HL-60 (cell line): ENCODE measurements around the gene CASP1.
"Not testable (repeated sequence)": the region's sequence is repeated elsewhere in the genome, so short reads cannot be mapped to it uniquely, and the experiment has no call there.

ENCODE experiments used
- DNase-seq, 2 experiments: peaks; one replicate each; pipeline ENCODE4 v3.0.0-alpha.2; 2010 to 2020; ENCODE audit warnings: low read depth in 1 of 2, low spot score in 1 of 2
- H3K27ac ChIP-seq: fragments of 250-450 bp; sonication (Bioruptor Pico); replicated peaks from 2 replicates; pipeline ENCODE4 v1.5.1; 2020; ENCODE audit warnings: mild to moderate bottlenecking, moderate library complexity
- H3K27me3 ChIP-seq: fragments of 250-450 bp; sonication (Bioruptor Pico); 2 replicates; pipeline ENCODE4 v1.5.1; 2021; ENCODE audit warnings: mild to moderate bottlenecking, moderate library complexity; ENCODE audit not compliant: insufficient read depth, poor library complexity, severe bottlenecking
- H3K4me3 ChIP-seq: replicated peaks from 2 replicates; pipeline ENCODE4 v1.5.1; 2011; ENCODE audit warnings: mild to moderate bottlenecking, control low read depth, low read length; ENCODE audit not compliant: insufficient read depth
- GABPA ChIP-seq: IDR thresholded peaks from 2 replicates; pipeline ENCODE4 v1.6.1; 2012; ENCODE audit warnings: low read depth
- POLR2AphosphoS5 ChIP-seq: IDR thresholded peaks from 2 replicates; pipeline ENCODE4 v1.6.1; 2012; ENCODE audit warnings: low read depth
- SPI1 ChIP-seq: IDR thresholded peaks from 2 replicates; pipeline ENCODE4 v1.6.1; 2012; ENCODE audit warnings: low read depth, mild to moderate bottlenecking, borderline replicate concordance
- TF ChIP-seq, protein P1 (sequence below): IDR thresholded peaks from one replicate; pipeline ENCODE4 v1.5.1; 2011; ENCODE audit warnings: low read length, control low read depth, inconsistent platforms; ENCODE audit not compliant: insufficient read depth
- TF ChIP-seq, protein P2 (sequence below): IDR thresholded peaks from 2 replicates; pipeline ENCODE4 v1.6.1; 2012; ENCODE audit warnings: low read depth; ENCODE audit not compliant: insufficient replicate concordance

CASP1 gene

DNA sequence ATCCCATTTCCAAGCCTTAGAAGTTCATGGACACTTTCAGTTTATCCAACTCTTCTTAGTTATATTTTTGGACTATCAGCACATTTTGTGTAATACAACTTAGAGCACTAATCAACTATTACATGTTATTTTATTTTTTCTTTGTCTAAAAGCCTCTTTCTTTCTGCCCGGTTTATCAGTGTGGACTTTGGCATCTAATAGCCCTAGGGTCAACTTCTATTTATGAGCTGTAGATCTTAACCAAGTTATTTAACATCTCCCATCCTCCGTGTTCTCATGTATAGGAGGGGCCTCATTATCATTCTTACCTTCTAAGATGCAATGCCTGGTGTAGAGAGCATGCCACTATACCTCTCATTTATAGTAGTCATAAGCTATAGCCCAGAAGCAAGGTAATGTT lies 5.8 kb upstream of the CASP1 start:
- Histone ChIP-seq H3K27ac (no peak overlapping the region), H3K4me3 (no peak overlapping the region), H3K27me3 (no peaks in the 10 kb centered on the region)
- TF ChIP-seq POLR2AphosphoS5 (no peak), SPI1 (no peak), GABPA (no peak)
- TF ChIP-seq, protein P1, sequence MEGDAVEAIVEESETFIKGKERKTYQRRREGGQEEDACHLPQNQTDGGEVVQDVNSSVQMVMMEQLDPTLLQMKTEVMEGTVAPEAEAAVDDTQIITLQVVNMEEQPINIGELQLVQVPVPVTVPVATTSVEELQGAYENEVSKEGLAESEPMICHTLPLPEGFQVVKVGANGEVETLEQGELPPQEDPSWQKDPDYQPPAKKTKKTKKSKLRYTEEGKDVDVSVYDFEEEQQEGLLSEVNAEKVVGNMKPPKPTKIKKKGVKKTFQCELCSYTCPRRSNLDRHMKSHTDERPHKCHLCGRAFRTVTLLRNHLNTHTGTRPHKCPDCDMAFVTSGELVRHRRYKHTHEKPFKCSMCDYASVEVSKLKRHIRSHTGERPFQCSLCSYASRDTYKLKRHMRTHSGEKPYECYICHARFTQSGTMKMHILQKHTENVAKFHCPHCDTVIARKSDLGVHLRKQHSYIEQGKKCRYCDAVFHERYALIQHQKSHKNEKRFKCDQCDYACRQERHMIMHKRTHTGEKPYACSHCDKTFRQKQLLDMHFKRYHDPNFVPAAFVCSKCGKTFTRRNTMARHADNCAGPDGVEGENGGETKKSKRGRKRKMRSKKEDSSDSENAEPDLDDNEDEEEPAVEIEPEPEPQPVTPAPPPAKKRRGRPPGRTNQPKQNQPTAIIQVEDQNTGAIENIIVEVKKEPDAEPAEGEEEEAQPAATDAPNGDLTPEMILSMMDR = no peak
- TF ChIP-seq, protein P2, sequence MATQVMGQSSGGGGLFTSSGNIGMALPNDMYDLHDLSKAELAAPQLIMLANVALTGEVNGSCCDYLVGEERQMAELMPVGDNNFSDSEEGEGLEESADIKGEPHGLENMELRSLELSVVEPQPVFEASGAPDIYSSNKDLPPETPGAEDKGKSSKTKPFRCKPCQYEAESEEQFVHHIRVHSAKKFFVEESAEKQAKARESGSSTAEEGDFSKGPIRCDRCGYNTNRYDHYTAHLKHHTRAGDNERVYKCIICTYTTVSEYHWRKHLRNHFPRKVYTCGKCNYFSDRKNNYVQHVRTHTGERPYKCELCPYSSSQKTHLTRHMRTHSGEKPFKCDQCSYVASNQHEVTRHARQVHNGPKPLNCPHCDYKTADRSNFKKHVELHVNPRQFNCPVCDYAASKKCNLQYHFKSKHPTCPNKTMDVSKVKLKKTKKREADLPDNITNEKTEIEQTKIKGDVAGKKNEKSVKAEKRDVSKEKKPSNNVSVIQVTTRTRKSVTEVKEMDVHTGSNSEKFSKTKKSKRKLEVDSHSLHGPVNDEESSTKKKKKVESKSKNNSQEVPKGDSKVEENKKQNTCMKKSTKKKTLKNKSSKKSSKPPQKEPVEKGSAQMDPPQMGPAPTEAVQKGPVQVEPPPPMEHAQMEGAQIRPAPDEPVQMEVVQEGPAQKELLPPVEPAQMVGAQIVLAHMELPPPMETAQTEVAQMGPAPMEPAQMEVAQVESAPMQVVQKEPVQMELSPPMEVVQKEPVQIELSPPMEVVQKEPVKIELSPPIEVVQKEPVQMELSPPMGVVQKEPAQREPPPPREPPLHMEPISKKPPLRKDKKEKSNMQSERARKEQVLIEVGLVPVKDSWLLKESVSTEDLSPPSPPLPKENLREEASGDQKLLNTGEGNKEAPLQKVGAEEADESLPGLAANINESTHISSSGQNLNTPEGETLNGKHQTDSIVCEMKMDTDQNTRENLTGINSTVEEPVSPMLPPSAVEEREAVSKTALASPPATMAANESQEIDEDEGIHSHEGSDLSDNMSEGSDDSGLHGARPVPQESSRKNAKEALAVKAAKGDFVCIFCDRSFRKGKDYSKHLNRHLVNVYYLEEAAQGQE = no peak
- DNase-seq = no peak

DNA sequence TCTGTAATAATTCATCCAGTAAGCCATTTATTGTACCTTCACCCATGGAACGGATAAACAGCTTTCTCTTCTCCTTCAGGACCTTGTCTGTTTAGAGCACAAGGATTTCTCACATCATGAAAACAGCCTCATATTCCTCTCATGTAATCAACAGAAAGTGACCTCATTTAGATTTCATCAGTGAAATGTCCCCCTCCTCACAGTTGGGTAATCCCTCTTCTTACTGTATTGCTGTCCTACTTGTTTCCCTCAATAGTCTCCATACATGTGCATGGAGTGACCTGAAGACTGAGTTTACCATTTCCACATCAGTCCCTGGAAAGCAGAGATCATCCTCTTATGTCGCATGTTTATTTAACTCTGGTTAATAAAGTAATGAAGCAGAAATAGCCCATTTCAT lies 556 bp downstream of the CASP1 start:
- H3K27ac ChIP-seq = peak overlapping the region; percentile 85
- H3K4me3 ChIP-seq = peak overlapping the region; percentile 44
- not testable (repeated sequence) for DNase-seq, H3K27me3 ChIP-seq

DNA sequence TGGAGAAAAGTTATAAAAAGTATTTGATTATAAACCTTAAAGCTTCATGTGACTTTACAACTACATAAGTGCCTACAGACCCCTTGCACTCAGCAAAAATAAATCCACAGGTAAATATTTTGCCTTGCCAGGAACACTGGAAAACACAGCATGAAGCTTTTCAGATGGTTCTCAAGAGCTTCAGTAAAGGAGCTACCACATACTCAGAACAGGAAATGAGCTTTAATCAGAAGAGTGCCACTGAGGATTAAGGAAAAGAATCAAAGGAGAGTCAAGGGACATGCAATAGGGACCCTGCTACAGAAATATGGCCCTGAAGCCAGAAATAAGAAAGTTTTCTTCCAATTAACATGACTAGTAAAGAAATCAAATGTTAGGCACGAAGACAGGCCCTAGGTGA lies 1.2 kb downstream of the CASP1 start:
- Histone ChIP-seq H3K27ac (no peak overlapping the region; the same call in 1 of the 2 replicates), H3K27me3 (no peaks in the 10 kb centered on the region), H3K4me3 (peak overlapping the region; percentile 44)
- TF ChIP-seq, protein P2 = no peak
- TF ChIP-seq, protein P1 = no peak
- TF ChIP-seq GABPA (no peak), POLR2AphosphoS5 (no peak), SPI1 (no peak)
- DNase-seq = no peak

DNA sequence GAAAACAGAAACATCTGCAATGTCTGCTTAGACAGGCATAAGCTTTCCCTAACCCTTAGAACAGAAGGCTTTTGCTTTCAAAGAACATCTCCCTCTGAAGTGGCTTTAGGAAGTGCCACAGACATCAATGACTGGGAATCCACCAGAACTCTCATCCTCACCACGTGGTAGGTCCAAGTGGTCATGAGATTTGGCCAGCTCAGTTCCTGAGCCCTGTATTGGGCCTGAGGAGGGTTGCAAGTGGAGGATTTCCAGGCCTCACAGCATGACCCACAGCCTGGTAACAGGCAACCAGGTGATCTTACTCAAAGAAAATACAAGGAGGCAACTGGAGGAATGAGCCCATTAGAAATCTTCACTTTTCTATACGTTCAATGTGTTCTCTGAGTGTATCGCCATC lies 1.6 kb downstream of the CASP1 start:
- Histone ChIP-seq H3K27ac (peak overlapping the region; percentile 34), H3K27me3 (no peaks in the 10 kb centered on the region), H3K4me3 (peak overlapping the region; percentile 44)
- TF ChIP-seq GABPA (no peak), POLR2AphosphoS5 (no peak), SPI1 (no peak)
- TF ChIP-seq, protein P1 = no peak
- TF ChIP-seq, protein P2 = no peak
- DNase-seq = no peak
